A549 (cell line): ENCODE data around the gene GNG8.

Experiments
- BHLHE40 ChIP-seq: IDR thresholded peaks from 2 replicates; pipeline ENCODE4 v1.6.1; 2012; ENCODE audit warnings: low read depth, low read length, inconsistent platforms
- CHD2 ChIP-seq: fragments of 150-350 bp; IDR thresholded peaks from 2 replicates; pipeline ENCODE4 v1.6.1; 2014; ENCODE audit warnings: low read length; ENCODE audit not compliant: partially characterized antibody
- EP300 ChIP-seq, 2 experiments: fragments of >200 bp; sonication (Bioruptor Twin); formaldehyde crosslinking; IDR thresholded peaks; 2 replicates in 1 of 2; 3 replicates in 1 of 2; pipeline ENCODE4 v1.6.1; 2016 to 2017
- KDM1A ChIP-seq: fragments of 200-600 bp; sonication (generic); IDR thresholded peaks from 2 replicates; pipeline ENCODE4 v1.6.1; 2016; ENCODE audit warnings: low read depth, mild to moderate bottlenecking
- MAFK ChIP-seq: fragments of 450-650 bp; IDR thresholded peaks from 2 replicates; pipeline ENCODE4 v1.6.1; 2014; ENCODE audit not compliant: partially characterized antibody
- POLR2A ChIP-seq: IDR thresholded peaks from 2 replicates; pipeline ENCODE4 v1.6.1; 2012; ENCODE audit warnings: mild to moderate bottlenecking, low read length
- RAD21 ChIP-seq, 2 experiments: fragments of >200 bp in 1 of 2; sonication (Bioruptor Twin) in 1 of 2; formaldehyde crosslinking in 1 of 2; IDR thresholded peaks in 1 of 2; conservative IDR thresholded peaks in 1 of 2; 2 replicates in 1 of 2; 3 replicates in 1 of 2; pipeline ENCODE4 v1.6.1; 2012 to 2018; ENCODE audit warnings: inconsistent platforms in 1 of 2
- TF ChIP-seq, protein P1 (sequence below): fragments of >200 bp; sonication (Bioruptor Twin); formaldehyde crosslinking; IDR thresholded peaks from 3 replicates; pipeline ENCODE4 v1.5.1; 2016

DNA sequence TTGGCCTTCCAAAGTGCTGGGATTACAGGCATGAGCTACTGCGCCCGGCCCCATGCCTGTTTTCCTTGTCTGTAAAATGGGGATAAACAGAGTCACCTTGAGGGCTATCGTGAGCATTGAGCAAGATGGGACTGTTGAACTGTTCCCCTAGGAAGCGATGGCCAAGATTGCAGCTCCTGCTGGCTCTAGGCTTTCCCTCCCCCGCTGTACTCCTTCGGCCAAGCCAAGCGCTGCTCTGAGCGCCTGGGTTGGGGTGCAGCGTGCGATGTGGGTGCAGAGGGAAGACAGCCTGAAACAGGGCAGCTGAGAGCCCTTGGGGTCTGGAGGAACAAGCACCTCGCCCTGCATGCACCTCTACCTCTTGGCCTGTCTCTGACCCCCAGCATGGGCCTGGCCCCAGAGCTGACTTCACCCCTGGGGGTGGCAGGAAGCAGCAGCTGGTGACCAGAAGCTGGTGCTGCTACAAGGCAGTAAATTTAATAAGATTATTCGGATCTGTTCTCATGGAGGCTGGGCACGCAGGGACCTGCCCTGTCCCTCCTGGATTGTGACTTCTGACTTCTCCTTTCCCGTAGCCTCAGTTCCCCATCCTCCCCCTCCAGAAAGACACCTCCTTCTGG is 5.3 kb downstream of the GNG8 start:
- TF ChIP-seq, protein P1, sequence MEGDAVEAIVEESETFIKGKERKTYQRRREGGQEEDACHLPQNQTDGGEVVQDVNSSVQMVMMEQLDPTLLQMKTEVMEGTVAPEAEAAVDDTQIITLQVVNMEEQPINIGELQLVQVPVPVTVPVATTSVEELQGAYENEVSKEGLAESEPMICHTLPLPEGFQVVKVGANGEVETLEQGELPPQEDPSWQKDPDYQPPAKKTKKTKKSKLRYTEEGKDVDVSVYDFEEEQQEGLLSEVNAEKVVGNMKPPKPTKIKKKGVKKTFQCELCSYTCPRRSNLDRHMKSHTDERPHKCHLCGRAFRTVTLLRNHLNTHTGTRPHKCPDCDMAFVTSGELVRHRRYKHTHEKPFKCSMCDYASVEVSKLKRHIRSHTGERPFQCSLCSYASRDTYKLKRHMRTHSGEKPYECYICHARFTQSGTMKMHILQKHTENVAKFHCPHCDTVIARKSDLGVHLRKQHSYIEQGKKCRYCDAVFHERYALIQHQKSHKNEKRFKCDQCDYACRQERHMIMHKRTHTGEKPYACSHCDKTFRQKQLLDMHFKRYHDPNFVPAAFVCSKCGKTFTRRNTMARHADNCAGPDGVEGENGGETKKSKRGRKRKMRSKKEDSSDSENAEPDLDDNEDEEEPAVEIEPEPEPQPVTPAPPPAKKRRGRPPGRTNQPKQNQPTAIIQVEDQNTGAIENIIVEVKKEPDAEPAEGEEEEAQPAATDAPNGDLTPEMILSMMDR, result no peak
- no peak for TF ChIP-seq MAFK
- TF ChIP-seq POLR2A, result no peak
- no peak for TF ChIP-seq RAD21 (conservative IDR thresholded peaks at IDR 0.05 in 1 of 2, IDR thresholded peaks at IDR 0.05 in 1 of 2)
- no peak for TF ChIP-seq CHD2
- TF ChIP-seq EP300 (IDR thresholded peaks at IDR 0.05), result no peak
- TF ChIP-seq KDM1A, result no peak
- TF ChIP-seq BHLHE40, result no peak
